ENCODE data around the gene DAPK1. TPM values are rescaled to one million over a fixed set of nuclear protein-coding genes. Genes with fewer than 3 reads are reported as not detected.
A peak's percentile ranks its signal among the peaks of the same experiment; 100 is the strongest.

Gene DAPK1
- total RNA-seq, 1 donor from 2014 or later: 0.79 TPM

GRCh38 chr9:87528969-87529368 is 31.3 kb downstream of the DAPK1 start:
- peak; percentile 18 for FAIRE-seq
- no peaks in the 10 kb centered on the region for H3K36me3 ChIP-seq (ENCODE audit: control insufficient read depth, insufficient read depth, low read length)
- TF ChIP-seq CTCF (IDR thresholded peaks at IDR 0.05; ENCODE audit: insufficient read depth, low read length, severe bottlenecking): no peak
- no peaks in the 10 kb centered on the region for H3K27me3 ChIP-seq (ENCODE audit: control insufficient read depth, insufficient read depth, low read length)
- H3K4me3 ChIP-seq (ENCODE audit: low read depth, low read length): no peak overlapping the region
- DNase-seq (ENCODE audit: low read depth): no peak

- no peak overlapping the region for H3K4me3 ChIP-seq (ENCODE audit: low read depth, low read length)
- H3K27me3 ChIP-seq (ENCODE audit: control insufficient read depth, insufficient read depth, low read length): no peaks in the 10 kb centered on the region
- H3K36me3 ChIP-seq (ENCODE audit: control insufficient read depth, insufficient read depth, low read length): no peaks in the 10 kb centered on the region
- DNase-seq (ENCODE audit: low read depth) (no peak), FAIRE-seq (no peak)
- no peak for TF ChIP-seq CTCF (IDR thresholded peaks at IDR 0.05; ENCODE audit: insufficient read depth, low read length, severe bottlenecking)
Measured at GRCh38 chr9:87529671-87530070, 32.0 kb downstream of the DAPK1 start.

- no peak for DNase-seq (ENCODE audit: low read depth)
- H3K36me3 ChIP-seq (ENCODE audit: control insufficient read depth, insufficient read depth, low read length): no peaks in the 10 kb centered on the region
- no peak overlapping the region for H3K4me3 ChIP-seq (ENCODE audit: low read depth, low read length)
- FAIRE-seq: no peak
- H3K27me3 ChIP-seq (ENCODE audit: control insufficient read depth, insufficient read depth, low read length): no peaks in the 10 kb centered on the region
- no peak for TF ChIP-seq CTCF (IDR thresholded peaks at IDR 0.05; ENCODE audit: insufficient read depth, low read length, severe bottlenecking)
Measured at GRCh38 chr9:87530716-87531115, 33.0 kb downstream of the DAPK1 start.

- no peak for FAIRE-seq
- Histone ChIP-seq H3K27me3 (ENCODE audit: control insufficient read depth, insufficient read depth, low read length) (no peaks in the 10 kb centered on the region), H3K4me3 (ENCODE audit: low read depth, low read length) (no peak overlapping the region), H3K36me3 (ENCODE audit: control insufficient read depth, insufficient read depth, low read length) (no peaks in the 10 kb centered on the region)
- DNase-seq (ENCODE audit: low read depth): no peak
- TF ChIP-seq CTCF (IDR thresholded peaks at IDR 0.05; ENCODE audit: insufficient read depth, low read length, severe bottlenecking): no peak
Measured at GRCh38 chr9:87531370-87532295, 34.0 kb downstream of the DAPK1 start.

GRCh38 chr9:87533271-87533670 is 35.6 kb downstream of the DAPK1 start:
- Histone ChIP-seq H3K4me3 (ENCODE audit: low read depth, low read length) (no peak overlapping the region), H3K36me3 (ENCODE audit: control insufficient read depth, insufficient read depth, low read length) (no peaks in the 10 kb centered on the region), H3K27me3 (ENCODE audit: control insufficient read depth, insufficient read depth, low read length) (no peaks in the 10 kb centered on the region)
- FAIRE-seq: no peak
- DNase-seq (ENCODE audit: low read depth): no peak
- no peak for TF ChIP-seq CTCF (IDR thresholded peaks at IDR 0.05; ENCODE audit: insufficient read depth, low read length, severe bottlenecking)
